Measurements from ENCODE around the gene NCOA1. TPM values are rescaled to one million over a fixed set of nuclear protein-coding genes. Genes with fewer than 3 reads are reported as not detected.

NCOA1 gene
- total RNA-seq, 1 experiment from 2014 or later = 11.6 TPM

Other genes starting within 250 kb of the NCOA1 start
- 28.4 and 30.4 TPM in 2 replicates for gene ITSN2, start 130.7 kb upstream of the NCOA1 start, total RNA-seq (2021)